Activated naive CD4-positive, alpha-beta T cell treated with anti-CD3 and anti-CD28 coated beads, Interleukin-2, amount 50 U/mL, for 24 hours (primary cell): ENCODE measurements around the gene LRRC26.
"Not testable (repeated sequence)": the region's sequence is repeated elsewhere in the genome, so short reads cannot be mapped to it uniquely, and the experiment has no call there.

Source experiments
- H3K27ac Mint-ChIP-seq: one replicate; pipeline ENCODE4 v1.8.0; 2021; ENCODE audit warnings: mild to moderate bottlenecking, mixed read lengths
- H3K27me3 Mint-ChIP-seq: one replicate; pipeline ENCODE4 v1.8.0; 2021; ENCODE audit warnings: mixed read lengths
- H3K36me3 Mint-ChIP-seq: one replicate; pipeline ENCODE4 v1.8.0; 2021; ENCODE audit warnings: mixed read lengths
- H3K4me1 Mint-ChIP-seq: one replicate; pipeline ENCODE4 v1.8.0; 2021; ENCODE audit warnings: mixed read lengths
- H3K4me3 Mint-ChIP-seq: one replicate; pipeline ENCODE4 v1.8.0; 2021; ENCODE audit warnings: mild to moderate bottlenecking, mixed read lengths
- H3K9me3 Mint-ChIP-seq: one replicate; pipeline ENCODE4 v1.8.0; 2021; ENCODE audit warnings: mixed read lengths

LRRC26 gene

GRCh38 chr9:137141050-137141810, 28.6 kb downstream of the LRRC26 start:
- H3K27ac Mint-ChIP-seq: no peak overlapping the region
- H3K27me3 Mint-ChIP-seq: peaks cover 32% of the 10 kb centered on the region
- no peak overlapping the region for H3K4me3 Mint-ChIP-seq

DNA sequence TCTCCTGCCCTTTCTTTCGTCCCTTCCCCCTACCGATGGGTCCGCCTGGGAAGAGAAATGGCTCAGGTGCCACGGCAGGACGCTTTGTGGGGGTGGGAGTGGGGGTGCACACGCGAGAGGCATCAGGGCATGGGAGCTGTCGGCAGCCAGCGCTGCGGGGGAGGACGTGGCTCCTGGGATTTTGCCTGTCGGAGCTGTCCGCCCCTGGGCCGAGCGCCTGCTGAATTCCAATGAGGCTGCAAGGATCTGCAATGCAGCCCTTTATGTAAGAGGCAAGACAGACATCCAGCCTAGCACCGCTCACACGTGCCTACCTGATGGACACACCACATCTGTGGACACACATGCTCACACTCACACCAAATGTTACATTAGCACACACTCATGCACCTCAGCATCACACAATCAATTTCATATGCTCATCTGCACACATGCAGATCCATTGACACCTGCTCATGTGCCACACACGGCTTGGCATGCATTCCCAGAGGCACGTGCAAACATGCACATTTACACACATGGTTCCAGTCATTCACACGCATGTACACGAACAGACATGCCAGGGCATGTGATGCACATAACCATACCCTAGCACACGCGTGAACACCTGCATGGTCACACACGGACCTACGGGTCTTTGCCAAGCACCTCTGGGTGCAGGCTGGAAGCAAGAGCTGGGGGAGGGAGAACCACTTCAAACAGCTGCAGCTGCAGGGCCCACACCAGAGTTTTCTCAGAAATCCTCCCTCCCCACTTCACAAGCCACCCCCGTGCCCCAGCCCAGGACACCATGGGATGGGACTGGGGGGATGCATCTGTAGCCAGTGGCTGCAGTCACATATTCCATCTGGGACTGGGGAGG, 29.5 kb downstream of the LRRC26 start:
- Mint-ChIP-seq H3K27me3 (peaks cover 36% of the 10 kb centered on the region), H3K27ac (no peak overlapping the region), H3K9me3 (no peaks in the 10 kb centered on the region), H3K4me3 (no peak overlapping the region), H3K4me1 (peaks cover 3% of the 10 kb centered on the region), H3K36me3 (no peaks in the 10 kb centered on the region)

More at GRCh38 chr9:137141050-137141810, 28.6 kb downstream of the LRRC26 start:
- H3K36me3 Mint-ChIP-seq: no peaks in the 10 kb centered on the region
- no peaks in the 10 kb centered on the region for H3K9me3 Mint-ChIP-seq
- peaks cover 3% of the 10 kb centered on the region for H3K4me1 Mint-ChIP-seq

- H3K4me1 Mint-ChIP-seq: peaks cover 3% of the 10 kb centered on the region
- H3K27ac Mint-ChIP-seq: no peak overlapping the region
- H3K4me3 Mint-ChIP-seq: no peak overlapping the region
- peaks cover 36% of the 10 kb centered on the region for H3K27me3 Mint-ChIP-seq
- no peaks in the 10 kb centered on the region for H3K9me3 Mint-ChIP-seq
- no peaks in the 10 kb centered on the region for H3K36me3 Mint-ChIP-seq
Measured at GRCh38 chr9:137139468-137140150, 30.2 kb downstream of the LRRC26 start.

DNA sequence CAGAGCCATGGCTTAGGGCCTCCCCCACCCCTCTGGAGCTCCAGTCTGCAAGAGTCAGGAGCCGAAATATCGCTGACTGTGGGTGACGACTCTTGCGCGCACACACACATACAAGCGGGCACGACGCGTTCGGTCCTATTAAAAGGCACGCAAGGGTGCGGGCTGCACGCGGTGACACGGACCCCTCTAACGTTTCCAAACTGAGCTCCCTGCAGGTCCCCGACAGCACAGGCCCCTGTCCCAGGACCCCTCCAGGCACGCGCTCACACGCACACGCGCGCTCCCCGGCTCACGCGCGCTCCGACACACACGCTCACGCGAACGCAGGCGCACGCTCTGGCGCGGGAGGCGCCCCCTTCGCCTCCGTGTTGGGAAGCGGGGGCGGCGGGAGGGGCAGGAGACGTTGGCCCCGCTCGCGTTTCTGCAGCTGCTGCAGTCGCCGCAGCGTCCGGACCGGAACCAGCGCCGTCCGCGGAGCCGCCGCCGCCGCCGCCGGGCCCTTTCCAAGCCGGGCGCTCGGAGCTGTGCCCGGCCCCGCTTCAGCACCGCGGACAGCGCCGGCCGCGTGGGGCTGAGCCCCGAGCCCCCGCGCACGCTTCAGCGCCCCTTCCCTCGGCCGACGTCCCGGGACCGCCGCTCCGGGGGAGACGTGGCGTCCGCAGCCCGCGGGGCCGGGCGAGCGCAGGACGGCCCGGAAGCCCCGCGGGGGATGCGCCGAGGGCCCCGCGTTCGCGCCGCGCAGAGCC, 31.0 kb downstream of the LRRC26 start, which contains the start of gene GRIN1:
TSS of gene GRIN1 (plus strand) at position 433 of the 746 bp plus-strand sequence. CDS start 333 bp downstream, outside the sequence.
- H3K4me1 Mint-ChIP-seq: peaks cover 3% of the 10 kb centered on the region
- no peaks in the 10 kb centered on the region for H3K36me3 Mint-ChIP-seq
- H3K9me3 Mint-ChIP-seq: no peaks in the 10 kb centered on the region
- H3K27me3 Mint-ChIP-seq: peaks cover 34% of the 10 kb centered on the region
- H3K4me3 Mint-ChIP-seq: no peak within 1 kb of the TSS
- H3K27ac Mint-ChIP-seq: no peak within 1 kb of the TSS

DNA sequence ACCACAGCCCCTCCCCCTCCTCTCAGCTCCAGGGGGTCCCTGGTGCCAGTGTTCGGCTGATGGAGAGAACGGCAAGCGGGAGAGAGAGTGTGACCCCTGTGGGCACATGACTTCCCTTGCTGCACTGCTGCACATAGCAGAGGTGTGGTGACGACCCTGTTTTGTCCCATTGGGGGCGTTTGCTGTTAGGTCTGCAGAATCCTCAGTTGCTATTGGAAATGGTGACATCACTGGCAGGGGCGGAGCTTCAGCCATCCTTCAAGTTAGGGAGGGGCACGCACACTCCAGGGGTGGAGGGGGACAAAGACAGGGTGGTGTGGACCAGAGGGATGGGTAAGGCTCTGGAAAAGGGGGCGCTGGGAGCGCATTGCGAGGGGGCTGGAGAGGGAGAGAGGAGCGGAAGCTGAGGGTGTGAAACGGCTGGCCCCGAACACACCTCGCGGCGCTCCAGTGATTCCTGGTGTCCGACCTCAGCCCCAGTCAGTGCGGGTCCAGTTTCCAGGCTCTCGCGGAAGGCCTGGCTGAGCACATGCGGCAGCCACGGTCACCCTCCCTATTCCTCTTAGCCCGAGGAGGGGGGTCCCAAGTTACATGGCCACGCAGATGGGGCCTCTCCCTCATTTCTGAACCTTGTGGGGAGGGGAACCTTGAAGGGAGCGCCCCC, 31.7 kb downstream of the LRRC26 start:
- no peaks in the 10 kb centered on the region for H3K9me3 Mint-ChIP-seq
- no peaks in the 10 kb centered on the region for H3K36me3 Mint-ChIP-seq
- H3K4me1 Mint-ChIP-seq: peaks cover 3% of the 10 kb centered on the region
- H3K27ac Mint-ChIP-seq: no peak overlapping the region
- peaks cover 29% of the 10 kb centered on the region for H3K27me3 Mint-ChIP-seq
- no peak overlapping the region for H3K4me3 Mint-ChIP-seq

GRCh38 chr9:137136881-137137607, 32.8 kb downstream of the LRRC26 start:
- Mint-ChIP-seq H3K9me3 (no peaks in the 10 kb centered on the region), H3K36me3 (no peaks in the 10 kb centered on the region), H3K4me1 (peaks cover 3% of the 10 kb centered on the region), H3K27me3 (peaks cover 27% of the 10 kb centered on the region), H3K4me3 (no peak overlapping the region), H3K27ac (no peak overlapping the region)

DNA sequence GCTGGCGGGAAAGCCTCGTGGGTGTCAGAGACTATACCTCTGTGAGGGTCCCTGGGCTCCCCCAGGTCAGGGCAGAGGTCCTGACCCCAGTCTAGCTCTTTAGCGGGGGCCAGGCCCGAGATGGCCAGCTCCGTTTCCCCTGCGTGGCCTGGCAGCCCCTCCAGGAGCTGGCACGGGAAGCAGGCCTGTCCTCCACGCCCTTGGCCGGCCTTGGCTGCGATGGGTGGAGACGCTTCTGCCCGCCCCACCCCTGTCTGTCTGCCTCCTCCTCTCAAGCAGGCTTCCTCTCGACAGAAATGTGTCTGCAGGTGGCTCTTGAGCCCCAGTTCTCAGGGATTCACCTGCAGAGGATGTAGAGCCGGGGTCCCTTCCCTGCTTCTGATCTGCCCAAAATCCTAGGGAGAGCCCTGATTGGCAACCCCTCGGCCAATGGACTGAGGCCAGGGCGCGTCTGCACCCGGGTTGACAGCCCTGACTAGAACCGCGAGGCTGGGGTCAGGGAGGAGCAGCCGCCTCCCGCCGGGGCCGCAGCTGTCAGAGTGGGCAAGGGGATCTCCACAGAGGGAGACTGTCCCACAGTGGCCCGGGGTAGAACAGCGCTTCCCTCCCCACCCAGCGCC, 33.5 kb downstream of the LRRC26 start:
- Mint-ChIP-seq H3K4me1 (peaks cover 3% of the 10 kb centered on the region), H3K4me3 (no peak overlapping the region), H3K27ac (no peak overlapping the region), H3K36me3 (no peaks in the 10 kb centered on the region), H3K27me3 (peaks cover 27% of the 10 kb centered on the region), H3K9me3 (no peaks in the 10 kb centered on the region)

DNA sequence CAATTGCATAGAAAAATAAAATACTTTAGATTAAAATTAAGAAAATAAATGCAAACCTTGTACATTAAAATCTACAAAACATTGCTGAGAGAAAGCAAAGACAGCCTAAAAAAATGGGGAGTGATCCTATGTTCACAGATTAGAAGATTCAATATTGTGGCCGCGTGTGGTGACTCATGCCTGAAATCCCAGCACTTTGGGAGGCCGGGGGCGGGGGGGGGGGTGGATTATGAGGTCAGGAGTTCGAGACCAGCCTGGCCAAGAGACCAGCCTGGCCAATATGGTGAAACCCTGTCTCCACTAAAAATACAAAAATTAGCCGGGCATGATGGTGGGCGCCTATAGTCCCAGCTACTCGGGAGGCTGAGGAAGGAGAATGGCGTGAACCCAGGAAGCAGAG, 34.7 kb downstream of the LRRC26 start:
- H3K4me3 Mint-ChIP-seq, H3K36me3 Mint-ChIP-seq, H3K27ac Mint-ChIP-seq, H3K4me1 Mint-ChIP-seq, H3K9me3 Mint-ChIP-seq: not testable (repeated sequence)
- H3K27me3 Mint-ChIP-seq: peaks cover 23% of the 10 kb centered on the region

- Mint-ChIP-seq H3K4me1 (no peaks in the 10 kb centered on the region), H3K27me3 (peaks cover 17% of the 10 kb centered on the region), H3K9me3 (no peaks in the 10 kb centered on the region), H3K36me3 (no peaks in the 10 kb centered on the region), H3K27ac (no peak overlapping the region), H3K4me3 (no peak overlapping the region)
Measured at GRCh38 chr9:137134191-137134590, 35.7 kb downstream of the LRRC26 start.

GRCh38 chr9:137130176-137130755, 39.6 kb downstream of the LRRC26 start:
- Mint-ChIP-seq H3K27ac (peak overlapping the region; percentile 68), H3K9me3 (no peaks in the 10 kb centered on the region), H3K4me1 (peaks cover 23% of the 10 kb centered on the region), H3K36me3 (no peaks in the 10 kb centered on the region), H3K4me3 (peak overlapping the region; percentile 82), H3K27me3 (peaks cover 2% of the 10 kb centered on the region)

- Mint-ChIP-seq H3K27ac (peak overlapping the region; percentile 12), H3K4me3 (peak overlapping the region; percentile 94), H3K9me3 (no peaks in the 10 kb centered on the region), H3K4me1 (peaks cover 23% of the 10 kb centered on the region), H3K36me3 (no peaks in the 10 kb centered on the region), H3K27me3 (peaks cover 2% of the 10 kb centered on the region)
Measured at GRCh38 chr9:137129456-137130175, 40.2 kb downstream of the LRRC26 start.

GRCh38 chr9:137128862-137129455, 40.9 kb downstream of the LRRC26 start:
- H3K36me3 Mint-ChIP-seq: no peaks in the 10 kb centered on the region
- H3K4me1 Mint-ChIP-seq: peaks cover 23% of the 10 kb centered on the region
- H3K27me3 Mint-ChIP-seq: peaks cover 2% of the 10 kb centered on the region
- H3K9me3 Mint-ChIP-seq: no peaks in the 10 kb centered on the region
- H3K27ac Mint-ChIP-seq: peak overlapping the region; percentile 87
- H3K4me3 Mint-ChIP-seq: peak overlapping the region; percentile 94
